ENCODE measurements around the gene SENP1.

DNA sequence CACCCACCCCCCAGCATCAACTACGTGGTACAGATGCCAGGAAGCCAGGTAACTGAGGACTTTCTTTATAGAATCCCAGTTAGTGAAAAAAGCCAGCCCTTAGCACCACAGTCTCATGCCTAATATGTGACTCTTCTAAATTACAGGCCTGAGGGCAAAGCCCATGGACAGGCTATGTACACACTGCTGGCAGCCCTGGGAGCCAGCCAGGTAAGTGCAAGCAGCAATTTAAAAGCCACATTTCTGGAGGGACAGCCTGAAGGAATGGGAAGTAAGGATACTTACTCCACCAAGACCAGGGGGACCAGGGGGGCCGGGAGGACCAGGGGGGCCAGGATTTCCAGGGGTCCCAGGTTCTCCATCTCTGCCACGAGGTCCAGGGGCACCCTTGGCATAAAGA lies 108.6 kb downstream of the SENP1 start:
- TF ChIP-seq, protein P1, sequence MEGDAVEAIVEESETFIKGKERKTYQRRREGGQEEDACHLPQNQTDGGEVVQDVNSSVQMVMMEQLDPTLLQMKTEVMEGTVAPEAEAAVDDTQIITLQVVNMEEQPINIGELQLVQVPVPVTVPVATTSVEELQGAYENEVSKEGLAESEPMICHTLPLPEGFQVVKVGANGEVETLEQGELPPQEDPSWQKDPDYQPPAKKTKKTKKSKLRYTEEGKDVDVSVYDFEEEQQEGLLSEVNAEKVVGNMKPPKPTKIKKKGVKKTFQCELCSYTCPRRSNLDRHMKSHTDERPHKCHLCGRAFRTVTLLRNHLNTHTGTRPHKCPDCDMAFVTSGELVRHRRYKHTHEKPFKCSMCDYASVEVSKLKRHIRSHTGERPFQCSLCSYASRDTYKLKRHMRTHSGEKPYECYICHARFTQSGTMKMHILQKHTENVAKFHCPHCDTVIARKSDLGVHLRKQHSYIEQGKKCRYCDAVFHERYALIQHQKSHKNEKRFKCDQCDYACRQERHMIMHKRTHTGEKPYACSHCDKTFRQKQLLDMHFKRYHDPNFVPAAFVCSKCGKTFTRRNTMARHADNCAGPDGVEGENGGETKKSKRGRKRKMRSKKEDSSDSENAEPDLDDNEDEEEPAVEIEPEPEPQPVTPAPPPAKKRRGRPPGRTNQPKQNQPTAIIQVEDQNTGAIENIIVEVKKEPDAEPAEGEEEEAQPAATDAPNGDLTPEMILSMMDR (IDR thresholded peaks at IDR 0.05), result no peak
- TF ChIP-seq POLR2A (IDR thresholded peaks at IDR 0.05), result no peak
